Stimulated activated CD8-positive, alpha-beta memory T cell treated with anti-CD3 and anti-CD28 coated beads, Interleukin-4, amount 100 ng/mL, for 1 hour (primary cell): Measurements from ENCODE around the gene CENPM.

Experiments
- DNase-seq, 2 donors: peaks; one replicate each; pipeline ENCODE4 v3.0.0-alpha.2; 2020; ENCODE audit warnings: low read depth in 2 of 2, low spot score in 1 of 2

The CENPM gene

DNA sequence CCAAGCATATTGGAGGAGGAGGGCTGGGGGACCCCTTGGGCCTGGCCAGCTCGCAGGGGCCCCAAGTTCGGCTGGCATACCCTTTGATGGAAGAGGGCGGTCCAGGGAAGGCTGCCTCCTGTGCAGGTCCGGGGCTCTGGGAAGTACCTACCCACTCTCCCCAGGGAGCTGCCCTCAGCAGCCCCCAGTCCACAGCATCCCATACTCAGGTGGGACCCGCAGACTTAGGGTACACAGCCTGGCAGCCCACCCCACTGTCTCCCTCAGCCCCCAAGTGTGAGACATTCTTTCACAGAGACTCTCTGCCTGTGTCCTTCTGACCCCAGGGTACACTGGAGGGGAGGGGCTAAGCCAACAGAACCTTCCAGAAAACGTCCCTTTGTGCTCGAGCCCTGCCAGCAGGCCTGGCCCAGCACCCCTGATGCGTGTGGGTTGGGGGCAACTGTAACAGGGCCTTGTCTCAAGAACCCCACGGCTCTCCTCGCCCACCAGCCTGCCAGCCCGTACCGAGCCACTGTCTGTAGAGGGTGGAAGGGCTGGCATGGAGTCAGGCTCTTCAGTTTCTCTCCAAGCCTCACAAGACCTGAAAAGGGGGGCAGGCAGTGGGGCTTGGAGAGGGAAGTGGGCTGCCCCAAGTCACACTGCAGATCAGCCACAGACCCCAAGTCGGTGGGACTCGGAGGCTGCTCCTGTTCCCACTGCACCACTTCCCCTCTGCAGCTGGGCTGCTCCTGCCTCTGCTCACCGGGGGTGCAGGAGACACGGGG, 13.4 kb downstream of the CENPM start:
- DNase-seq, result no peak

DNA sequence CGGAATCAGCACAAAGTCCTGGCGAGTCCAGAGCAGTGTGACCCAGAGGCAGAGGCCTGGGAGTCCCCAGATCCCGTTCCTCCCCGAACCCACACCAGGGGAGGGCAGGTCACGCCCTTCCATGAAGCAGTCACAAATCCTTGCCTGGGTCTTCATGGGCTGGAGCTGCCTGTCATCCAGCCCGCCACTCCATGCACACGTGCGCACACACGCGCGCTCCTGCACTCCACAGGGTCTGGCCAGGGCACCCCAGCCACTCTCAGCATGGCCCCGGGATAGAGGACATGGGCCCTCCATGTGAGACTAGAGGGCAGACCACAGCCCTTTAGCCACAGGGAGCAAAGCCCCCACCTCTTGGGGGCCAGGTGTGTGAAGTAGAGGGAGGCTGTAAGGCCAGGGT, 14.6 kb downstream of the CENPM start:
- no peak for DNase-seq

DNA sequence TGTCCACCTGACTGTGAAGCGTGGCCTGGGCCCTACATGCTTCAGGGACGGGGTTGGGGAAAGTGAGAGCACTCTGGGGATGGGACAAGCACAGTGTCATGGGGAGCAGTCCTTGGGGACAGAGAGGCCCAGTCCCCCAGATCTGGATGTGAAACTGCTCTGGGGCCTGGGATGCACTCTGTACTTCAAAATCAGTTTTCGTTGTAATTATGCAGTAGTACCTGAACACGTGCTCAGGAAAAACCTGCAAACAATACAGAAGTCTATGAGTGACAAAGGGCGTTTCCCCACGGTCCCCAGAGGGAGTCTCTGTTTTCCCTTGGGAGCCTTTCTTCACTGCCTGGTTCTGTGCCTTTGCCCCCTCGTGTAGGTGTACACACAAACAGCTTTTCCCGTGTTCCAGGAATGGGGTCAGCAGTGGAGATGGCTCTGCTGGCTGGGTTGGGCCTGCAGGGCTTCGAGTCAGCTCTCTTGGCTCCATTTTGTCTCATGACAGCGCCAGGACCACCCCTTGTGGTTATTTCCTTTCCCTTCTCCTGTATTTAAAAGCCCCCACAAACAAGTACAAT, 15.2 kb downstream of the CENPM start:
- DNase-seq, result no peak

DNA sequence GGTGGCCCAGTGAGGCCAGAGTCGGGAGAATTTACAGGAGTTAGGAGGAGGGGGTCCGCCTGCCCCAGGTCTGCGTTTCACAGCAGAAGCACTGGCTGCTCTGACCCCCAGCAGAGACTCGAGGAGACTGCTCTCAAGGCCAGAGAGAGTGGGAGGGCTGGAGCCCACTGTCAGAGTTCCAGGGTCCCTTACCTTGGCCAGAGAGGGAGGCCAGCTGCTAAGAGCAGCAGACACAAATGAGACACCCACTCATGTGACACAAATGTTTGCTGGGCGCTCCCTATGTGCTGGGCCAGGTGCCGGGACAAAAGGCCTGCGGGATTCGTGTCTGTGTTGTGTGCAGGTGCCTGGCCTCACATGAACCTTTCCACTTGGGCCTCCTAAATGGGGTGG, 17.5 kb downstream of the CENPM start:
- no peak for DNase-seq

GRCh38 chr22:41928593-41929417, 18.1 kb downstream of the CENPM start:
- DNase-seq, result no peak

GRCh38 chr22:41927813-41928212, 19.1 kb downstream of the CENPM start:
- no peak for DNase-seq

DNA sequence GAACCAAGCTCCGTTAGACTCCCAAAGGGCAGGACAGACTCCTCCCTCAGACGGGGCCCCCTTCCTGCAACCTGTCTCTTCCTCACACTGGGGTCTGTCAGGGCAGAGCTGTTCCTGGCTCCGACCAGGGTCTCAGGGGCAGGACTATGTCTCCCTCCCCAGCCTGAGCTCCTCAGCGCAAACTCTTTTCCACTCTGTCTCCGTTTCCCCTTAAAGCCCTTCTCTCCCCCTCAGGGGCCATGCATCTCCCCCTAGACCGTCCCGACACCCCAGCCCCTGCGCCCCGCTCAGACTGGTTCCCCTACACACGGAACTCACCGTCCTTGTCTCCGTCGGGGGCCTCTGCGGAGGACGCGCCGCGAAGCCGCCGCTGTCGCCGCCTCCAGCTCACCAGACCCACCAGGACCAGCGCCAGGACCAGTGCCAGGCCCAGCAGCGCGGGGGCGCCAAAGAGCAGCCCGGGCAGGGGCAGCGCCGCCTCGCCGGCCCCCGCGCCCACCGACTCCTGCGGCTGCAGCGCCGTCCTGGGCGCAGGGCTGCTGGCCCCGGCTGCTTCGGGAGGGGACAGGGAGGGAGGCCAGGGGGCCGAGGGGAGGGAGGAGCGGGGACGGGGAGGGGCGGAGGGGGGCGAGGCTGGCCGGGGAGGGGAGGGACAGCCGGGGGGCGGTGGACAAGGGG, 21.0 kb downstream of the CENPM start:
- peak; percentile 42 to 57 for DNase-seq

DNA sequence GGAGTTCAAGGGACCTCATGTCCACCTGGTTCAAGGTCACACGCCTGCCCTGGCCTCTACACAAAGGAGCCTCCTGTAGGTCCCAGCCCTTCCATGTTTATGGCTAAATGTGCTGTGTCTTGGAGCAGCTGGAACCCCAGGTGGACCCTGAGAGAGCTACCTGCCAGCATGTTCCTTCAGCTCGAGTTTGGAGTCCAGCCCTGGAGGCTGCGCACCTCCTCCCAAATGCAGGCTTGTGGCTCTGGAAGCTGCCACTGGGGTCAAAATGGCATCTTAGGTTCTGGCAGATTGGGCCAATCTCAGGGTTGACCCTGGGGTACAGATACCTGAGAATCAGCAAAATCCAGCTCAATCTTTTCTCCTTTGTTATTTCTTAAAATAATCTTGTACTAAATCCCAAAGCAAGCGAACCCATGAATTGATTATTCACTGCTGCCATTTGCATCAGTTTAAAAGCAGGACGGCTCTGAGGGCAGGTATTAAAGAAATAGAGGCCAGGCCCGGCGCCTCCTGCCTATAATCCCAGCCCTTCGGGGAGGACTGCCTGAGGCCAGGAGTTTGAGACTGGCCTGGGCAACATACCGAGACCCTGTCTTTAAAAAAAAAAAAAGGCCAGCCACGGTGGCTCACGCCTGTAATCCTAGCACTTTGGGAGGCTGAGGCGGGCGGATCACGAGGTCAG, 23.2 kb downstream of the CENPM start:
- no peak for DNase-seq

DNA sequence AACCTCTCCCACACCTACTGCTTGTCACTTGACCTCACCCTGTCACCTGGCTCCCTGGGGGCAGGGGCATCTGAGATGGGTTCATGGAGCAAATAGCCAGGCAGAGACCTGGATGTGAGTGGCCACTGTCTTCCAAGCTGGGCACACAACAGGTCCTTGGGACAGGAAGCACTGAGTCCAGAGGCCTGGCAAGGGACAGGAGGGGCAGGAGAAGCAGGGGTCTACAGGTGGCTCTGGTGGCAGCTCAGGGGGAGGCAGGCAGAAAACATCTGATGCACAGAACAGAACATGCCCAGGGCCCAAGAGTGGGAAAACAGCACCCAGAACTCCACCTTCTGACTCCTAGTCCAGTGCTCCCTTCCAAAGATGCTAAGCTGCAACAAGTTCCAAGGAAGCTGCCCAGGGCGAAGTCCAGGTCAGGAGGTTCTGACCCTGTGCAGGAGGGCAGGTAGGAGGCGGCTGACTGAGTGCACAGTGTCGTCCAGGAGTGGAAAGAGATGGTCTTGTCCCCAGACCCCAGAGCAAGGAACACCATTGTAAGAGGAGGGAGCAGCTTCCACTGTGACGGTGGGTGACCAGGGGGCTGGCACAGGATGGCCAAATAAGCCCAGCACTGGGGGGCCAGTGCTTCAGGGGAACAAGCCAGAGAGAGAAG, 23.9 kb downstream of the CENPM start:
- no peak for DNase-seq

DNA sequence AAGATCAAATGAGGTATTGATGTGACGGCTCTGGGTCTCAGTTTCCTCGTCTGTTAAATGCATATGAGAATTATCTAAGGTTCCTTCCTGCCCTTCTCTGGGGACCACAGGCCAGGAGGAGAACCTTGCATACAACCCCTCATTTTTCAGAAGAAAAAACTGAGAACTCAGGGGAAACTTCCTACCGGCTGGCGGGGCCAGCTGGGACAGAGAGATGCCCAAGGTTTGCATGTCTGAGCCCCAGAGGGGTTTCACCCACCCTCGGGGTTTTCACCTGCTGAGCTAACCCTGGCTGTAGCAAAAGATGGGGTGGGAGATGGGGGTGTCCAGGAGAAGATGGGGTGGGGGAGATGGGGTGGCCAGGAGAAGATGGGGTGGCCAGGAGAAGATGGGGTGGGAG, 24.6 kb downstream of the CENPM start:
- no peak for DNase-seq

GRCh38 chr22:41920271-41920976, 26.5 kb downstream of the CENPM start:
- no peak for DNase-seq

DNA sequence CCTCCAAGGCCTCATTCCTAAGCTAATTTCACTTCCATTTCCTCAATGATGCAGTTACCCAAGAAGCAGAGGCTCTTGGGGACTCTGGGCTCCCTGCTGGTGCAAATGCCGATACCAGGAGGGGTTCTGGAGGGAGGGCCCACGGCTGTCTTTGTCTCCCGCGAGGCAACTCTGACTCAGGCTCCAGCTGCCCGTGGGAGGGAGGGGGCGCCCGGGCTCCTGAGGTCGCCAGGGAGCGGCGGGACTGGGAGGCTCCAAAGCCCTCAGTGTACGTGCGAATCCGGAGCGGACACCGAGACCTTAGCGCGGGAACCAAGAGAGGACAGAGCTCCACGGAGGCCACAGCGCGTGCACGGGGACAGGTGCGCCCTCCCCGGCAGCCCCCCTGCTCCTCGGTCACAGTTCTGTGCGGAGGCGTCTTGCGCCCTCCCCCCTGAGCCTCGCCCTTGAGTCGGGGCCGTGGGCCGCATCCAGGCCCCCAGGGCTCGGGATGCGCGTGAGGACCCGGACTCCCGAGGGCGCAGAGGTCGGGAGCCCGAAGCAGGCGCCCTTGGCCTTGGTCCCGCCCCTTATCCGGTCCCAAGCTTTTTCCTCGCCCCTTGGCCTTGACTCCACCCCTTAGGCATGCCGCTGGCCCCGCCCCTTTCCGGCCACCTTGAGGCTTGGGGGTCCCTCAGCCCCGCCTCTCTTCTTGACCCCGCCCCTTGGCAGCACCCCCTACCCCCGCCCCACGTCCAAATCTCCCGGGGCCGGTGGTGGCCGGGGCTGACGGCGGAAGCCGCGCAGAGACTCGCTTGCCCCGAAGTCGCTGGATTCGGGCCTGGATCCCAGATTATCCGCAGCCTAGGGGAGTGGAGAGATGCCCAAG, 27.4 kb downstream of the CENPM start:
- DNase-seq, result no peak

DNA sequence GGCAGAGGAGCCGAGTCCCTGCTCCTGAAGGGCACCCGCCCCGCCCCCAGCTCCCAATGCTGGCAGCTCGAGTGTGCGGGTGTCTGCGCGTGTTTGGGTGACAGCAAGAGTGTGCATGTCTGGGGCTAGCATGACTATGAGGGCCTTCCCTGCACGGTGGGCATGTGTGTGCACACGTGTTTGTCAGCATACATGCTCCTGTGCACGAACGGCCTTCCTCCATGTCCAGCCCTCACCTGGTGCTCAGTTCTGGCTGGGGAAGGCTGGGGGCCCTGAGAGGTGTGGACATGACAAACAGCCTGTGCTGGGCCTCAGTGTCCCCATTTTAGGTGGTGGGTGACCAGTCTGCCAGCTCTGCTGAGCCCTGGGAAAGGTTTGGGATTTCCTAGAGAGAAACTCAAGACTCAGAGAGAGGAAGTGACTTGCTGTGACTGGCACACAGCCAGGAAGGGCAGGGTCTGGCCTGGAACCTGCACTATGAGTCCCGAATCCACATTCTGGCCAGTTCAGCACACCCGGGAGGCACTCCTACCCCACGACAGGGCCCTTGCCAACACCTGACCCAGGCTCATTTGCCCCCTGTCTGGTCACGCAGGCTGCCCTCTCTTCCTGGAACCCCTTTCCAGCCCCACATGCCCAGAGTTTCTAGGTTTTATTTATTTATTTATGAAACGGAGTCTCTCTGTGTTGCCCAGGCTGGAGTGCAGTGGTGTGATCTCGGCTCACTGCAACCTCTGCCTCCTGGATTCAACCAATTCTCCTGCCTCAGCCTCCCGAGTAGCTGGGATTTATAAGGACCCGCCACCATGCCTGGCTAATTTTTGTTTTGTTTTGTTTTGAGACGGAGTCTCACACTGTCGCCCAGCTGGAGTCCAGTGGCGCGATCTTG, 28.8 kb downstream of the CENPM start:
- DNase-seq, result no peak

DNA sequence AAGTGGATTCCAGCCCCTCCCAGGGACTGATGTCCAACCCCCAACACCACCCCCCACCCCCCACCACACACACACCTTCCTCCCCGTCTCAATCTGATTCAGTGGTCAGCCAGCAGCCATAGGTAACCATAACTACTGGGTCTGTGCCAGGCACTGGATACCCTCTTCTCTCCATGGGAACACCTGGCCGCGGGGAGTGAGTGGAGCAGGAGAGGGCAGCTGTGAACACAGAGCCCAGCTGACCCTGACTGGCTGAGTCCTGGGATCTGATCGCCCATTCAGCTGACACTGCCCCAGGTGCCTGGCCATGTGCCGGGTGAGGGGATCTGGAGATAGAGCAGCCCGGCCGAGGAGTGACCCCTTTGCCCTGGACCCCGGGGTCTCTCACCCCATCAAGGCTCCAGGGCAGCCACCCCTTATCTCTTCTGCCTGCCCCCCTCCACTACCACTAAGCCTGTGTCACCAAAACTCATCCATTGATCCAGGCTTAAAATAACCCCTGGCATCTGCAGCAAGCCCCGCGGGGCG, 29.5 kb downstream of the CENPM start:
- no peak for DNase-seq

DNA sequence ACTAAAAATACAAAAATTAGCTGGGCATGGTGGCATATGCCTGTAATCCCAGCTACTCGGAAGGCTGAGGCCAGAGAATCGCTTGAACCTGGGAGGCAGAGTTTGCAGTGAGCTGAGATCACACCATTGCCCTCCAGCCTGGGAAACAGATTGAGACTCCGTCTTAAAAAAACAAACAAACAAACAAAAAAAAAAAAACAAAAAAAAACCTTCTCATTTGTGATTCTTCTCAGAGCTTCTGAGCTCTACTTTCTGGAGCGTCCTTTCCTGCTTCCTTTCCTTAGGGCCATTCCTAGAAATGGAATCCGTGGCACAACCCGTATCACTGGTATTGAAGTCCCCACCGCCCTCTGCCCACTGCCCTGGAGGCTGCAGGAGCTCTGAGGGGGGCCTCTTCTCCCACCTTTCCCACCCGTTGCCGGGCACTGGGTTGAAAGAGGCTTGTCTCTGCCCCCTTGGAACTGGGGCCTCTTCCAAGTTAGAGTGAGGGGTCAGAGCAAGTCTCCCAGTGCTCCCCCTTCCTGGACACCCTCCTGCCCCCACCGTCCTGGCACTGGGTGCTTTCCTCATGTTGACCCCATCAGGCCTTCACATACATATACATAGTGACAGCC, 30.1 kb downstream of the CENPM start:
- no peak for DNase-seq

DNA sequence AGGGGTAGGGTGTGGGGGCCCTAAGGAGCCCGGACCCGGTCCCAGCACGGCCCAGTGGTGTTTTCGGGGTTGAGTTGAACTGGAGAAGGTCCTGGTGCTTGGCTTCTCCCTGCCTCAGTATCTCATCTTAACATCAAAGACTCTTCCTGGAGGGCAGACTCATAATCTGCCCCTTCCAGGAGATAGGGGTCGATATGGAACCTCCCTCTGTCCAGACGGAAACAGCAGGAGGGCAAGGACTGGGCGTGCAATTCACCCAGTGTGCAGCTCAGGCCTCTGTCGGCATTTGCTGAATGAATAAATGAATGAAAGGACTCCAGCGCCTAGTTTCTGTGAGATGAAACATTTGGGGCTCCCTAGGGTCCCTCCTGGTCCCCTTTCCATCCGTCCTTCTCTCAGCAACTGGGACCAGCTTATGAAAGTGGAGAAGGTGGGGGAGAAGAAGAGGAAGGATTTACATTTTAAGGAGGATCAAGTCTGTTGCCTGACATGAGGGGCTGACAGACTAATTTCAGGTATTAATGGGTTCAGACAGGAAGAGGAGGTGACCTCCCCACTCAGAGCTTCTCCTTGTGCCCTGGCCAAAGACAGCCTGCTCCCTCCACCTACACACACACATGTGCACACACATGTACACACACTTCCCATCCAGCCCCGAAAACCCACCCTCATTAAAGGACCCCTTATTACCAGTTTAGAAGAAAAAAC, 31.0 kb downstream of the CENPM start:
- DNase-seq, result no peak
